Psoas muscle (tissue), 8 donors: Measurements from ENCODE around the gene LGALS14. TPM values are rescaled to one million over a fixed set of nuclear protein-coding genes. Genes with fewer than 3 reads are reported as not detected.
"Not testable (repeated sequence)": the region's sequence is repeated elsewhere in the genome, so short reads cannot be mapped to it uniquely, and the experiment has no call there.

Source experiments
- ATAC-seq, 4 donors: fragments of 200-7000 bp; cut with Tn5 transposase; one replicate each; pipeline ENCODE4 v1.9.1; 2020; ENCODE audit warnings: moderate library complexity in 3 of 4, mild to moderate bottlenecking in 2 of 4
- DNase-seq, 2 donors: peaks; one replicate each; pipeline ENCODE4 v3.0.0-alpha.2; 2020
- H3K27ac ChIP-seq: fragments of 200-600 bp; one replicate; pipeline ENCODE4 v1.8.0; 2022
- H3K27me3 ChIP-seq, 3 donors: fragments of 200-600 bp in 1 of 3; one replicate each; pipeline versions ENCODE4 v1.6.1 to v1.8.0; 2013 to 2022; ENCODE audit warnings: low read length in 2 of 3, mild to moderate bottlenecking in 2 of 3, moderate library complexity in 1 of 3; ENCODE audit not compliant: insufficient read depth in 3 of 3
- H3K36me3 ChIP-seq, 2 donors: fragments of 200-600 bp in 1 of 2; one replicate each; pipeline versions ENCODE4 v1.6.1 to v1.8.0; 2013 to 2022; ENCODE audit warnings: low read depth in 1 of 2, mild to moderate bottlenecking in 1 of 2, moderate library complexity in 1 of 2; ENCODE audit not compliant: insufficient read depth in 1 of 2
- H3K4me1 ChIP-seq: fragments of 200-600 bp; one replicate; pipeline ENCODE4 v1.8.0; 2022
- H3K4me3 ChIP-seq: fragments of 200-600 bp; one replicate; pipeline ENCODE4 v1.8.0; 2022; ENCODE audit warnings: mild to moderate bottlenecking
- H3K9me3 ChIP-seq: fragments of 200-600 bp; one replicate; pipeline ENCODE4 v1.8.0; 2022
- CTCF ChIP-seq: fragments of 200-600 bp; IDR thresholded peaks from one replicate; pipeline ENCODE4 v1.8.0; 2022; ENCODE audit warnings: antibody characterized with exemption
- WGBS, 3 donors: extraction: QIAGEN DNeasy Blood & Tissue Kit; methylation state at CpG; one replicate each; pipeline versions ENCODE4 v1.1.6 to v1.1.7; 2013; 5-methylcytosine and 5-hydroxymethylcytosine counted together
- intact Hi-C, 2 donors: fragments of 100-400 bp; cut with DNase I; formaldehyde crosslinking; loops; one replicate each; pipeline versions ENCODE4 v1.11.0 to v1.14.2; 2022
- polyA plus RNA-seq, 3 donors: library from polyadenylated mRNA; stranded (reverse); fragments of 200-250 nt; gene quantifications; one replicate each; pipeline ENCODE4 v1.2.3, GENCODE V29; 2013
- total RNA-seq, 4 donors: library from RNA; stranded (reverse); fragmentation: NEBNext Ultra II Directional in 2 of 4; extraction: Animal tissue kit (Norgen Biotek cat#: 25700) in 2 of 4; gene quantifications; one replicate each; pipeline versions ENCODE4 v1.2.1 to v1.2.4, GENCODE V29; 2021 to 2023
- donor health status: healthy with polysubstance abuse.
- donor health status: DM: no; HTN: no; CAD: no; lungs with moderate emphysema.
- donor health status: Bipolar disorder and iron deficiency.
- donor health status: healthy.
- donor health status: DM: yes; HTN: yes; CAD: no.
- donor health status: DM: no; HTN: no; CAD: no.
- donor health status: DM: no; HTN: no; CAD: no.
- donor health status: DM: yes; HTN: yes; CAD: no.

LGALS14 gene
- total and polyA plus RNA-seq, 7 donors, result not detected

- no peaks in the 10 kb centered on the region for H3K9me3 ChIP-seq
- H3K27ac ChIP-seq, result peak overlapping the region; percentile 92
- intact Hi-C loops, result loop anchor here in 1 of 2 donors (5.0 kb wide), 1 partner anchor 87 kb away; no protein-coding TSS in a partner anchor
- DNase-seq (no peak), ATAC-seq (no peak)
- TF ChIP-seq CTCF, result no peak
- WGBS, 3 donors, result 67 to 85% (median 81%) methylated on average over 3 of the region's 3 CpGs
- peaks cover 0 to 32% of the 10 kb centered on the region in 2 donors for H3K36me3 ChIP-seq
- peak overlapping the region; percentile 69 for H3K4me3 ChIP-seq
- H3K4me1 ChIP-seq, result peaks cover 24% of the 10 kb centered on the region
- no peaks in the 10 kb centered on the region for H3K27me3 ChIP-seq
These were observed 23.7 kb upstream of the LGALS14 start for GRCh38 chr19:39680593-39680992.

GRCh38 chr19:39681416-39681815 is 22.9 kb upstream of the LGALS14 start:
- TF ChIP-seq CTCF, result no peak
- Histone ChIP-seq H3K4me1 (peaks cover 20% of the 10 kb centered on the region), H3K36me3 (peaks cover 0 to 36% of the 10 kb centered on the region in 2 donors), H3K4me3 (no peak overlapping the region), H3K27me3 (no peaks in the 10 kb centered on the region), H3K9me3 (no peaks in the 10 kb centered on the region), H3K27ac (no peak overlapping the region)
- intact Hi-C loops, result loop anchor here in 1 of 2 donors (5.0 kb wide), 1 partner anchor 86 kb away; no protein-coding TSS in a partner anchor
- ATAC-seq (no peak), DNase-seq (no peak)
- WGBS, 3 donors, result 91 to 92% (median 91%) methylated on average over 5 of the region's 5 CpGs

DNA sequence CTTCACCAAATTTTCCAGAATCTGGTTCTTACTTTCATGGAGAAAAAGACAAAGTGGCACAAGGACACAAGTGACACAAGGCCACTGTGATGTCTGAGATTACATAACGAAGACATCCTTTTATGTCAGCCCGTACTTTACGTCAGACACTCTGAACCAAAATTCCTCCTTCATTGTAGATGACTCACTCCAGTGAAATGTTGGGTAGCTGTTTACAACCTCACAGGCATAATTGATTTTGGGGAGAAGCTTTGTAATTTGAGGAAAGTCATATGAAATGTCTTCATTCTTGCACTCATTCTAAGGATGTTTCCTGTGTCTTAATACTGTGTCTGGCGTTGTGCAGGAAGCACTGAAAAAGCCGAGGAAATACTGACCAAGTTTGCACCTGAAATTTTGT is 20.0 kb upstream of the LGALS14 start:
- TF ChIP-seq CTCF, result no peak
- H3K27ac ChIP-seq, result no peak overlapping the region
- DNase-seq (no peak), ATAC-seq (no peak)
- intact Hi-C loops, result loop anchor here in 1 of 2 donors (5.0 kb wide), 1 partner anchor 83 kb away; no protein-coding TSS in a partner anchor
- H3K27me3 ChIP-seq, result no peaks in the 10 kb centered on the region
- 77 to 79% (median 78%) methylated on average over 5 of the region's 5 CpGs for WGBS, 3 donors
- no peaks in the 10 kb centered on the region for H3K9me3 ChIP-seq
- H3K36me3 ChIP-seq, result peaks cover 3 to 38% of the 10 kb centered on the region in 2 donors
- no peak overlapping the region for H3K4me3 ChIP-seq
- H3K4me1 ChIP-seq, result peaks cover 12% of the 10 kb centered on the region

DNA sequence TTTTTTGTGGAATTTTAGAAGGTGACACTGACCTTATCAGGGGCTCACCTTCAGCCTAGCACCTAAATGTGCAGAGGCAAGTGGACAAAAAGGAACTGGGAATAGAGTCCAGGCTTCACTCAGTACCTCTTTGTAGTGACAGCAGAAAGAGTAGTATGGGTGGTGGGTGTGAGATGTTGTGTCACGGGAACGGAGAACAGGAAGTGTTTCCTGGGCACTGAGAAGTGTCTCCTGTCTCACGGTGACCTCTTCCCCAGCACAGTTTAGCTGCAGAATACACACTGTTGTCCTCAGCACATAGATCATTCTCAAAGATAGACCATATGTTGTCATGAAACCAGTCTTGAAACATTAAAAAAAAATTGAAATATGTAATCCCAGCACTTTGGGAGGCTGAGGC is 17.5 kb upstream of the LGALS14 start:
- 65 to 82% (median 72%) methylated on average over 3 of the region's 3 CpGs for WGBS, 3 donors
- ATAC-seq, result no peak
- no peaks in the 10 kb centered on the region for H3K27me3 ChIP-seq

GRCh38 chr19:39688637-39689036 is 15.6 kb upstream of the LGALS14 start:
- H3K27me3 ChIP-seq, H3K4me3 ChIP-seq, intact Hi-C loops, H3K4me1 ChIP-seq, H3K9me3 ChIP-seq, ATAC-seq, DNase-seq, H3K27ac ChIP-seq: not testable (repeated sequence)
- WGBS, 3 donors, result 83 to 93% (median 90%) methylated on average over 4 of the region's 4 CpGs
- H3K36me3 ChIP-seq, result peaks cover 3 to 23% of the 10 kb centered on the region in 2 donors

More for the DNA sequence above, 17.5 kb upstream of the LGALS14 start:
- Histone ChIP-seq H3K36me3 (peaks cover 3 to 38% of the 10 kb centered on the region in 2 donors), H3K27ac (no peak overlapping the region), H3K4me1 (no peaks in the 10 kb centered on the region), H3K9me3 (no peaks in the 10 kb centered on the region), H3K4me3 (no peak overlapping the region)
- DNase-seq, result no peak
- TF ChIP-seq CTCF, result no peak
- intact Hi-C loops, result no loop called here
